Stimulated activated naive CD8-positive, alpha-beta T cell treated with anti-CD3 and anti-CD28 coated beads, Interleukin-15, Interleukin-2, amounts not matched to agents 100 ng/mL and 50 ng/mL, for 24 hours (primary cell): ENCODE measurements around the gene OR51B4.
"Not testable (repeated sequence)": the region's sequence is repeated elsewhere in the genome, so short reads cannot be mapped to it uniquely, and the experiment has no call there.

Experiments used
- H3K27ac Mint-ChIP-seq: one replicate; pipeline ENCODE4 v1.8.0; 2021; ENCODE audit warnings: mild to moderate bottlenecking, mixed read lengths
- H3K27me3 Mint-ChIP-seq: one replicate; pipeline ENCODE4 v1.8.0; 2021; ENCODE audit warnings: mixed read lengths
- H3K36me3 Mint-ChIP-seq: one replicate; pipeline ENCODE4 v1.8.0; 2021; ENCODE audit warnings: low read depth, mixed read lengths
- H3K4me1 Mint-ChIP-seq: one replicate; pipeline ENCODE4 v1.8.0; 2021; ENCODE audit warnings: low read depth, mixed read lengths
- H3K4me3 Mint-ChIP-seq: one replicate; pipeline ENCODE4 v1.8.0; 2021; ENCODE audit warnings: mild to moderate bottlenecking, mixed read lengths
- H3K9me3 Mint-ChIP-seq: one replicate; pipeline ENCODE4 v1.8.0; 2021; ENCODE audit warnings: mixed read lengths

Gene OR51B4

GRCh38 chr11:5307256-5308019 lies 5.7 kb upstream of the OR51B4 start:
- H3K27me3 Mint-ChIP-seq = peaks cover 4% of the 10 kb centered on the region
- no peaks in the 10 kb centered on the region for H3K36me3 Mint-ChIP-seq
- no peak overlapping the region for H3K27ac Mint-ChIP-seq
- no peaks in the 10 kb centered on the region for H3K4me1 Mint-ChIP-seq
- no peak overlapping the region for H3K4me3 Mint-ChIP-seq
- no peaks in the 10 kb centered on the region for H3K9me3 Mint-ChIP-seq

- Mint-ChIP-seq H3K27me3 (peaks cover 4% of the 10 kb centered on the region), H3K27ac (no peak overlapping the region), H3K9me3 (no peaks in the 10 kb centered on the region), H3K4me1 (no peaks in the 10 kb centered on the region), H3K36me3 (no peaks in the 10 kb centered on the region), H3K4me3 (no peak overlapping the region)
Observed at GRCh38 chr11:5304046-5304445, 2.3 kb upstream of the OR51B4 start.

DNA sequence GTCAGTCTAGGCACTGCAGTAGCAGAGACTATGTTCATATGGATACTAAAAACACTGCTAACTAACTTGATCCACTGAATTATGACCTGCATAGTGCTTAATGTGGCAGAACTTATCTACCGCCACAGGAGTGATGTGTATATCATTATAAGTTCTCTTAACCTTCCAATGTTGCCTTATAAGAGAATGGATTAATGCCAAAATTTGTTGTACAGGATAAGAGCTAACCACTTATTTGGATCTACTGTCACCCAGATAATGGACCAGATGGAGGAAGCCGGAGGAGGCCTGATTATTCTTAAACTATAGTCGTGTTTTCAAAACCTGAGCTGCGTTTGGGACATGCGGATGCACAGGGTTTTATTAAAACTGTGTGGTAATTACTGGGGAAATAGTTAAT lies 1.9 kb upstream of the OR51B4 start:
- Mint-ChIP-seq H3K27ac (no peak overlapping the region), H3K4me3 (no peak overlapping the region), H3K36me3 (no peaks in the 10 kb centered on the region), H3K27me3 (peaks cover 4% of the 10 kb centered on the region), H3K4me1 (no peaks in the 10 kb centered on the region), H3K9me3 (no peaks in the 10 kb centered on the region)

GRCh38 chr11:5300251-5300650 lies 1.5 kb downstream of the OR51B4 start:
- Mint-ChIP-seq H3K9me3 (no peaks in the 10 kb centered on the region), H3K27ac (no peak overlapping the region), H3K27me3 (peaks cover 4% of the 10 kb centered on the region), H3K4me3 (no peak overlapping the region), H3K4me1 (no peaks in the 10 kb centered on the region), H3K36me3 (no peaks in the 10 kb centered on the region)

DNA sequence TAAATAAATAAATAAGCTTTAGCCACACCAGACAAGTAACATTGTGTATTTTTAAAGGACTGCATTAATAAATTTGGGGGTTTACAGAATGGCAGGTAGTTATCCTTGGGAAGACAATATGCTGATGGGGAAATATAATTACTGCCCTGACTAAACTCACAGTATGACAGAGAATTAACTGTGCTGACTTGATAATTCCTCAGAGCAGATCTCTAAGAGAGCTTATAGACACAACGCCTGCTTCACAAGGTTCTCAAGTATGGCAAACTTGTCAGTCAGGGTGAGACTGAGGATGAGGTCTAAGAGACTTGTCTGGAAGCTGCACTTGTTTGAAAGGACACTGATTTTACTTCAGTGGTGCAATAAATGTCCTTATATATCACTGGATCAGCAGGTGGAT lies 3.3 kb downstream of the OR51B4 start:
- no peak overlapping the region for H3K27ac Mint-ChIP-seq
- H3K27me3 Mint-ChIP-seq = no peaks in the 10 kb centered on the region
- H3K4me3 Mint-ChIP-seq = no peak overlapping the region
- H3K9me3 Mint-ChIP-seq = no peaks in the 10 kb centered on the region
- H3K36me3 Mint-ChIP-seq = no peaks in the 10 kb centered on the region
- H3K4me1 Mint-ChIP-seq = no peaks in the 10 kb centered on the region

DNA sequence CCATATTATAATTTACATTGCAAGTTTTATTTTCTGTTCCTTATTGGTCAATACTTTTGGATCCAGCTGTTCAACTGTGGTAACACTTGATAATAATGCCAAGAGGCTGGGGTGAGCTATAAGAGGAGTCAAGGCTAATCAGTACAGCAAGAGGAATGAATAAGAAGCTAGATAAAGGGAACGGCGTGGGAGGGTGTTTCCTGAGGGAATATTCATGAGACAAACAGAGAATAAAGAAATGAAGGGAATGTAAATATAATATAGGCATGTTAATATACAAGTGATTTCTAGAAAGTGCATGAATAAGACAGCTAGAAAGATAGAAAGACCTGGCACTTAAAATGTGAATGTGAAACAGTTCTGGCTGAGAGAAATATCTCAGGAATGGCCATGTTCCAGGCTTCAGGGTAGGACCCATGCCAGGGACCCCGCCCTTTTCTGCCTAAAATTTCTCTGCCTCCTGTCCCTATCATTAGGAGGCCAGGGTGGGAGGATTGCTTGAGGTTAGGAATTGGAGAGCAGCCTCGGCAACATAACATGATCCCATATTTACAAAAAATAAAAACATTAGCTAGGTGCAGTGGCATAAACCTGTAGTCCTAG lies 3.9 kb downstream of the OR51B4 start:
- no peaks in the 10 kb centered on the region for H3K36me3 Mint-ChIP-seq
- H3K4me1 Mint-ChIP-seq = no peaks in the 10 kb centered on the region
- H3K27ac Mint-ChIP-seq = no peak overlapping the region
- H3K9me3 Mint-ChIP-seq = no peaks in the 10 kb centered on the region
- H3K27me3 Mint-ChIP-seq = no peaks in the 10 kb centered on the region
- no peak overlapping the region for H3K4me3 Mint-ChIP-seq

DNA sequence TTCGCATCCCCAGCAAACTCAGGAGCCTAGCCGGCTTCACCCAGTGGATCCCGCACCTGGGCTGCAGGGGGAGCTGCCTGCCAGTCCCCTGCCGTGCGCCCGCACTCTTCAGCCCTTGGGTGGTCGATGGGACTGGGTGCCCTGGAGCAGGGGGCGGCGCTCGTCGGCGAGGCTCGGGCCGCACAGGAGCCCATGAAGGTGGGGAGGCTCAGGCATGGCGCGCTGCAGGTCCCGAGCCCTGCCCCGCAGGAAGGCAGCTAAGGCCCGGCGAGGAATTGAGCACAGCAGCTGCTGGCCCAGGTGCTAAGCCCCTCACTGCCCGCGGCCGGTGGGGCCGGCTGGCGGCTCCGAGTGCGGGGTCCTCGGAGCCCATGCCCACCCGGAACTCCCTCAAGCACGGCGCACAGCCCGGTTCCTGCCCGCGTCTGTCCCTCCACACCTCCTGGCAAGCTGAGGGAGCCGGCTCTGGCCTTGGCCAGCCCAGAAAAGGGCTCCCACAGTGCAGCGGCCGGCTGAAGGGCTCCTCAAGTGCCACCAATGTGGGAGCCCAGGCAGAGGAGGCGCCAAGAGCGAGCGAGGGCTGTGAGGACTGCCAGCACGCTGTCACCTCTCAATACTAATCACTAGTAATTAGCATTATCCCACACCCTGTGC lies 7.3 kb downstream of the OR51B4 start:
- not testable (repeated sequence) for H3K4me1 Mint-ChIP-seq, H3K27me3 Mint-ChIP-seq, H3K36me3 Mint-ChIP-seq, H3K4me3 Mint-ChIP-seq, H3K9me3 Mint-ChIP-seq, H3K27ac Mint-ChIP-seq

DNA sequence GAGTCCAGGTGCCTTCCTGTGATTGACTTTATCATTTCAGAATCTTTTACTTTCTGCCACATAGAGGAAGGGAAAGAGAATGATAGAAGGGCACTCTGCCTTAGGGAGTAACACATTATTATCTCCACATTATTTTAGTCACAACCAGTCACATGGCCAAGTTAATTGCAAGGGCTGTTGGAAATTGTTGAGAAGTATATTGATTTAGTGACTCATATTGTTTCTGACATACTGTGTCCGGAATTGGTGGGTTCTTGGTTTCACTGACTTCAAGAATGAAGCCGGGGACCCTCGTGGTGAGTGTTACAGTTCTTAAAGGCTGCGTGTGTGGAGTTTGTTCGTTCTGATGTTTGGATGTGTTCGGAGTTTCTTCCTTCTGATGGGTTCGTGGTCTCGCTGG lies 8.7 kb downstream of the OR51B4 start:
- Mint-ChIP-seq H3K9me3 (no peaks in the 10 kb centered on the region), H3K27me3 (no peaks in the 10 kb centered on the region), H3K4me3 (no peak overlapping the region), H3K4me1 (no peaks in the 10 kb centered on the region), H3K27ac (no peak overlapping the region), H3K36me3 (no peaks in the 10 kb centered on the region)

DNA sequence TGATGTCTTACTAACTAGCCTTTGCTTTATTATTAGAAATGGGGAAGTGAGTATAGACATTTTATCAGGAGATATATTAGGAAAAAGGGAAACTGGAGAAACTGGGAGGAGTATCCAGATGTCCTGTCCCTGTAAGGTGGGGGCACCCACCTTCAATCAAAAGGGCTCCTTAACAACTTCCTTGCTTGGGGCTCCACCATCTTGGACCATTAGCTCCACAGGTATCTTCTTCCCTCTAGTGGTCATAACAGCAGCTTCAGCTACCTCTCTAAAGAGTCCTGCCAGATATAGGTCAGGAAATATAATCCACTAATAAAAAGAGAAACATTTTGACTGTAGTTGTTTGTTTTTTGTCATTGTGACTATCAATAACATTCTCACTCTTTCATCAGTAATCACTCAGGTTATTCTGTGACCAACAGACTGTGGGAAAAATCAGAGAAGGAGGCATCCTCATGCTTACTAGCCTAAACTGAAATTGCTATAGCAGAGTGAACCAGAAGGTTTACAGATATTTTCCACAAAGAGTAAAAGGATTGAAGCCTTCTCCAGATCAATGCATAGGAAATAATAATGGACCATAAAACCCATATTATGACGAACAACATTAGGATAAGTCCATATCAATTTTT lies 10.4 kb downstream of the OR51B4 start:
- Mint-ChIP-seq H3K4me3 (no peak overlapping the region), H3K36me3 (no peaks in the 10 kb centered on the region), H3K27ac (no peak overlapping the region), H3K27me3 (no peaks in the 10 kb centered on the region), H3K9me3 (no peaks in the 10 kb centered on the region), H3K4me1 (no peaks in the 10 kb centered on the region)

DNA sequence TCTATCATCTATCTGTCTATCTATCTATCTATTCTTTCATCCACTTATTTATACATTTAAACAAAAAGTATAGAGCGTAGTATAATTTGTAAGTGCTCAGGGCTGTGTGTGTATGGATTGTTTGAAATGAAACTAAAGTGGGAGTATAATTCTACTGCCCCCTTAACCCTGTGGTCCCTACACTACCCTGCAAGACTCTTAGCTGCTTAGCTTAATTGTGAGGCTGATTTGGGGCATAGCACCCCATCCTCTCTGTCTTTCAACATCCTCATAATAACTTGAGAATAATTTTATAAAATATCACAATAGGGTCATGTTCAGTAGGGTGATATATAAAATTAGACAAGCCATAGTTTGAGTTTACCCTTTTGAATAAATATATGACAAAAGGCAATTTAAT lies 11.6 kb downstream of the OR51B4 start:
- Mint-ChIP-seq H3K27me3 (no peaks in the 10 kb centered on the region), H3K36me3 (no peaks in the 10 kb centered on the region), H3K4me3 (no peak overlapping the region), H3K27ac (no peak overlapping the region), H3K9me3 (no peaks in the 10 kb centered on the region), H3K4me1 (no peaks in the 10 kb centered on the region)

- no peaks in the 10 kb centered on the region for H3K9me3 Mint-ChIP-seq
- no peak overlapping the region for H3K4me3 Mint-ChIP-seq
- no peak overlapping the region for H3K27ac Mint-ChIP-seq
- no peaks in the 10 kb centered on the region for H3K4me1 Mint-ChIP-seq
- no peaks in the 10 kb centered on the region for H3K36me3 Mint-ChIP-seq
- no peaks in the 10 kb centered on the region for H3K27me3 Mint-ChIP-seq
Observed at GRCh38 chr11:5289696-5290095, 12.1 kb downstream of the OR51B4 start.

GRCh38 chr11:5288906-5289550 lies 12.7 kb downstream of the OR51B4 start:
- Mint-ChIP-seq H3K27me3 (no peaks in the 10 kb centered on the region), H3K36me3 (no peaks in the 10 kb centered on the region), H3K9me3 (no peaks in the 10 kb centered on the region), H3K27ac (no peak overlapping the region), H3K4me1 (no peaks in the 10 kb centered on the region), H3K4me3 (no peak overlapping the region)

DNA sequence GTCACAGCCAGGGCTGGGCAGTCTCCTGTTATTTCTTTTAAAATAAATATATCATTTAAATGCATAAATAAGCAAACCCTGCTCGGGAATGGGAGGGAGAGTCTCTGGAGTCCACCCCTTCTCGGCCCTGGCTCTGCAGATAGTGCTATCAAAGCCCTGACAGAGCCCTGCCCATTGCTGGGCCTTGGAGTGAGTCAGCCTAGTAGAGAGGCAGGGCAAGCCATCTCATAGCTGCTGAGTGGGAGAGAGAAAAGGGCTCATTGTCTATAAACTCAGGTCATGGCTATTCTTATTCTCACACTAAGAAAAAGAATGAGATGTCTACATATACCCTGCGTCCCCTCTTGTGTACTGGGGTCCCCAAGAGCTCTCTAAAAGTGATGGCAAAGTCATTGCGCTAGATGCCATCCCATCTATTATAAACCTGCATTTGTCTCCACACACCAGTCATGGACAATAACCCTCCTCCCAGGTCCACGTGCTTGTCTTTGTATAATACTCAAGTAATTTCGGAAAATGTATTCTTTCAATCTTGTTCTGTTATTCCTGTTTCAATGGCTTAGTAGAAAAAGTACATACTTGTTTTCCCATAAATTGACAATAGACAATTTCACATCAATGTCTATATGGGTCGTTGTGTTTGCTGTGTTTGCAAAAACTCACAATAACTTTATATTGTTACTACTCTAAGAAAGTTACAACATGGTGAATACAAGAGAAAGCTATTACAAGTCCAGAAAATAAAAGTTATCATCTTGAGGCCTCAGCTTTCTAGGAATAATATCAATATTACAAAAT lies 13.4 kb downstream of the OR51B4 start:
- Mint-ChIP-seq H3K4me3 (no peak overlapping the region), H3K4me1 (no peaks in the 10 kb centered on the region), H3K27ac (no peak overlapping the region), H3K27me3 (no peaks in the 10 kb centered on the region), H3K9me3 (no peaks in the 10 kb centered on the region), H3K36me3 (no peaks in the 10 kb centered on the region)

DNA sequence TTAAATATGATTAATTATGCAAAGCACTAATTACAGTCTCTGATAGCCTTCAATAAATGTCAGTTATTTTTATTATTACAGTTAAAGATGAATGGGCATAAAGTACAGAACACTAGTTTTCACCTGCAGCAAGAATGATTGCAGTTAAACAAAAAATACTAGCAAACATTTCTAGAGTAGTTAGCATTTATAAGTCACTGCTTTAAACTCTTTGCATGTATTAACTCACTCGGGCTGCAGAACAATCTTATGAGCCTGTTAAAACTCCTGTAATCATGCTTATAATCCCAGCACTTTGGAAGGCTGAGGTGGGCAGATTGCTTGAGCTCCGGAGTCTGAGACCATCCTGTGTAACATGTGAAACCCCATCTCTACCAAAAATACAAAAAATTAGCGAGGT lies 14.8 kb downstream of the OR51B4 start:
- H3K27ac Mint-ChIP-seq = no peak overlapping the region
- no peak overlapping the region for H3K4me3 Mint-ChIP-seq
- H3K27me3 Mint-ChIP-seq = no peaks in the 10 kb centered on the region
- H3K9me3 Mint-ChIP-seq = no peaks in the 10 kb centered on the region
- no peaks in the 10 kb centered on the region for H3K36me3 Mint-ChIP-seq
- H3K4me1 Mint-ChIP-seq = no peaks in the 10 kb centered on the region
